Mesenchymal stem cell (in vitro differentiated cells and primary cell): ENCODE results near the gene SNN.

Experiments
- DNase-seq: peaks from one replicate; pipeline ENCODE4 v3.0.0-alpha.2; 2013
- H2AFZ ChIP-seq: one replicate; pipeline ENCODE4 v1.6.1; 2013; ENCODE audit warnings: low read depth, mild to moderate bottlenecking, control low read depth, inconsistent platforms, low read length, moderate library complexity
- H2AK5ac ChIP-seq: 2 replicates; pipeline ENCODE4 v1.6.1; 2013; ENCODE audit warnings: low read length, moderate library complexity, mild to moderate bottlenecking, inconsistent platforms; ENCODE audit not compliant: severe bottlenecking
- H2BK120ac ChIP-seq: one replicate; pipeline ENCODE4 v1.6.1; 2013; ENCODE audit warnings: low read depth, mild to moderate bottlenecking, inconsistent platforms, low read length, moderate library complexity
- H2BK12ac ChIP-seq, 2 experiments: one replicate each; pipeline ENCODE4 v1.6.1; 2013; ENCODE audit warnings: inconsistent platforms in 2 of 2, low read length in 2 of 2, mild to moderate bottlenecking in 2 of 2, moderate library complexity in 2 of 2, control low read depth in 1 of 2
- H2BK15ac ChIP-seq: one replicate; pipeline ENCODE4 v1.6.1; 2013; ENCODE audit warnings: mild to moderate bottlenecking, low read depth, inconsistent platforms; ENCODE audit not compliant: poor library complexity, severe bottlenecking
- H2BK5ac ChIP-seq: 2 replicates; pipeline ENCODE4 v1.6.1; 2013; ENCODE audit warnings: low read depth, mild to moderate bottlenecking, low read length, control low read depth, inconsistent platforms; ENCODE audit not compliant: poor library complexity, severe bottlenecking
- H3K14ac ChIP-seq, 2 experiments: one replicate each; pipeline ENCODE4 v1.6.1; 2013; ENCODE audit warnings: inconsistent platforms in 2 of 2, low read length in 2 of 2, control low read depth in 1 of 2, mild to moderate bottlenecking in 1 of 2, moderate library complexity in 1 of 2
- H3K18ac ChIP-seq, 2 experiments: one replicate each; pipeline ENCODE4 v1.6.1; 2013; ENCODE audit warnings: inconsistent platforms in 2 of 2, low read length in 2 of 2, control low read depth in 1 of 2, low read depth in 1 of 2, mild to moderate bottlenecking in 1 of 2
- H3K23ac ChIP-seq, 2 experiments: one replicate each; pipeline ENCODE4 v1.6.1; 2013; ENCODE audit warnings: inconsistent platforms in 2 of 2, low read length in 2 of 2, mild to moderate bottlenecking in 2 of 2, moderate library complexity in 2 of 2, control low read depth in 1 of 2
- H3K27ac ChIP-seq: 2 replicates; pipeline ENCODE4 v1.5.1; 2013; ENCODE audit warnings: mild to moderate bottlenecking, moderate library complexity, low read length, control low read depth, inconsistent platforms; ENCODE audit not compliant: poor library complexity, severe bottlenecking
- H3K27me3 ChIP-seq, 2 experiments: 2 replicates each; pipeline versions ENCODE4 v1.6.1 to v1.7.0; 2013; ENCODE audit warnings: low read length in 2 of 2, mild to moderate bottlenecking in 2 of 2, moderate library complexity in 2 of 2, control low read depth in 1 of 2, inconsistent platforms in 1 of 2; ENCODE audit not compliant: control insufficient read depth in 1 of 2, insufficient read depth in 1 of 2
- H3K36me3 ChIP-seq, 2 experiments: 2 replicates each; pipeline versions ENCODE4 v1.6.1 to v1.7.0; 2013; ENCODE audit warnings: low read length in 2 of 2, control low read depth in 1 of 2, inconsistent platforms in 1 of 2, low read depth in 1 of 2, mild to moderate bottlenecking in 1 of 2; ENCODE audit not compliant: insufficient read depth in 2 of 2, control insufficient read depth in 1 of 2
- H3K4ac ChIP-seq, 2 experiments: one replicate each; pipeline ENCODE4 v1.6.1; 2013; ENCODE audit warnings: inconsistent platforms in 2 of 2, low read length in 2 of 2, mild to moderate bottlenecking in 2 of 2, moderate library complexity in 2 of 2, control low read depth in 1 of 2, low read depth in 1 of 2
- H3K4me1 ChIP-seq: 2 replicates; pipeline ENCODE4 v1.6.1; 2013; ENCODE audit warnings: low read depth, low read length, control low read depth; ENCODE audit not compliant: control insufficient read depth, insufficient read depth
- H3K4me2 ChIP-seq: 2 replicates; pipeline ENCODE4 v1.6.1; 2013; ENCODE audit warnings: low read length, mild to moderate bottlenecking, inconsistent platforms; ENCODE audit not compliant: poor library complexity, severe bottlenecking
- H3K4me3 ChIP-seq, 2 experiments: 2 replicates each; pipeline versions ENCODE4 v1.5.1 to v1.7.0; 2013; ENCODE audit warnings: low read length in 2 of 2, mild to moderate bottlenecking in 2 of 2, control low read depth in 1 of 2, low read depth in 1 of 2; ENCODE audit not compliant: insufficient read depth in 1 of 2
- H3K79me1 ChIP-seq: replicated peaks from 2 replicates; pipeline ENCODE4 v1.6.1; 2013; ENCODE audit warnings: mild to moderate bottlenecking, control low read depth, low read length, inconsistent platforms; ENCODE audit not compliant: poor library complexity, severe bottlenecking
- H3K9ac ChIP-seq: 2 replicates; pipeline ENCODE4 v1.7.0; 2013; ENCODE audit warnings: mild to moderate bottlenecking, low read length, moderate library complexity
- H3K9me3 ChIP-seq: 2 replicates; pipeline ENCODE4 v1.7.0; 2013; ENCODE audit warnings: mild to moderate bottlenecking, low read length; ENCODE audit not compliant: control insufficient read depth
- H4K8ac ChIP-seq: one replicate; pipeline ENCODE4 v1.6.1; 2013; ENCODE audit warnings: inconsistent platforms, mild to moderate bottlenecking, low read length, moderate library complexity
- H4K91ac ChIP-seq: one replicate; pipeline ENCODE4 v1.6.1; 2013; ENCODE audit warnings: mild to moderate bottlenecking, low read length, inconsistent platforms
- WGBS: methylation state at CpG from one replicate; pipeline ENCODE4 v1.1.7; 2013; ENCODE audit warnings: mixed read lengths; 5-methylcytosine and 5-hydroxymethylcytosine counted together

The SNN gene

DNA sequence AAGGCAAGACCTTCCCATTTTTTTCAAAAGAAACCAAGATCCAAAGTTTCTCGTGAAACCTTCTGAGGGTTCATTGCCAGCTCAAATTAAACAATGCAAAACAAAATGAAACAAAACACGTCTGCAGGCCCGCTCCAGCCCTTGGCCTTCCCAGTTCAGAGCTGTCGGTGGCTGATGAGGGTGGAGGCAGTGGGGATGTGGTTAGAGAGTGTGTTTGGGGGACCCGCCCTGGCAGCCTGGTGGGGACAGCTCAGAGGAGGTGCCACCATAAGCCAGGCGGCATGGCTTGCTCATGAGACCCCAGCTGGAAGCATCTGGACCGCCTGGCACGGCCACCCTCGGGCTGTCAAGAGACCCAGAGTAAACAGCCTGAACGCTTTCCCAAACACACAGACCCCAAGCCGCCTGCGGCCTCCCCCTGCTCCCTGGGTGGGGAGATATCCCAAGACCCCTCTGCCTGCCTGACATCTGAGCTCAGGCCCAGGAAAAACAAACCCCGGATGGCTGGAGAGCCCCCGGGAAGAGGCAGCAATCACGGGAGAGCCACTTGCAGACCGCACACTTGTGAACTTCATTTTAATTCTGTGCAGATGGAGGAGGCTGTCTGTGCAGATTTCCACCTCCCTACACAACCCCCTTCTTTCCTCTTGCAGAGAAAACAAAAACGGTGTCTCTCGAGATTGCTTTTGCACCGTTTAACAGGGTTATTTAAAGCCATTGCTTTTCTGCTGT, 46.2 kb upstream of the SNN start:
- Histone ChIP-seq H3K4me3 (peak overlapping the region in 1 of 2 experiments; percentile 43), H2BK5ac (no peak overlapping the region), H3K9me3 (no peaks in the 10 kb centered on the region), H2AK5ac (no peak overlapping the region), H3K23ac (no peak overlapping the region), H3K4me1 (peaks cover 9% of the 10 kb centered on the region), H4K91ac (no peak overlapping the region), H4K8ac (peak overlapping the region; percentile 14), H2BK15ac (peak overlapping the region; percentile 94), H2BK12ac (peak overlapping the region in 1 of 2 experiments; percentile 40), H3K18ac (peak overlapping the region; percentile 23 to 71), H3K27ac (no peak overlapping the region), H2BK120ac (no peak overlapping the region), H3K14ac (no peak overlapping the region), H3K9ac (peak overlapping the region; percentile 72), H2AFZ (peak overlapping the region; percentile 49), H3K36me3 (no peaks in the 10 kb centered on the region), H3K27me3 (no peaks in the 10 kb centered on the region), H3K4me2 (no peak overlapping the region), H3K79me1 (peaks cover 1% of the 10 kb centered on the region), H3K4ac (no peak overlapping the region)
- DNase-seq: no peak
- 70% methylated on average over 14 of the region's 19 CpGs for WGBS

DNA sequence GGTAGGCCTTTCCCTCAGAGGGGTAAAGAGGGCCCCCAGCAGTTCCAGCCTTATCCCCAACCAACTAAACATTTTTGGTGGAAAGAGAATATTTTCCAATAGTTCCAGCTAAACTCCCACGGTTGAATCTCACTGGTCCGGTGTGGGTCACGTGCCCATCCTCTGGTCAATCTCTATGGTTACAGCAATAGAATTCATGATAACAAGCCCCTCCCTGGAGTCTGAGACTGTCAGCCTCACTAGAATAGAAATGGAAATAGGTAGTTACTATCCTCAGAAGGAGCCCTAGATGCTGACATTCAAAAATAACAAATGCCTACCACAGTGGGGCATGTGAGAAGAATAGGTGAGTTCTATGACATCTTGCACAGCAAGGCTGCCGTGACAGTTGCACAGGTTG, 44.0 kb upstream of the SNN start:
- Histone ChIP-seq H3K27ac (no peak overlapping the region), H3K4me1 (peaks cover 13% of the 10 kb centered on the region), H3K18ac (no peak overlapping the region), H2AK5ac (peak overlapping the region; percentile 43), H2BK15ac (no peak overlapping the region), H2AFZ (no peak overlapping the region), H3K36me3 (no peaks in the 10 kb centered on the region), H2BK12ac (no peak overlapping the region), H3K4me3 (no peak overlapping the region), H3K79me1 (peaks cover 1% of the 10 kb centered on the region), H3K14ac (no peak overlapping the region), H3K9ac (no peak overlapping the region), H3K27me3 (no peaks in the 10 kb centered on the region), H2BK120ac (no peak overlapping the region), H2BK5ac (no peak overlapping the region), H4K91ac (no peak overlapping the region), H4K8ac (no peak overlapping the region), H3K9me3 (no peaks in the 10 kb centered on the region), H3K23ac (no peak overlapping the region), H3K4ac (no peak overlapping the region), H3K4me2 (no peak overlapping the region)
- DNase-seq: no peak
- 90% methylated on average over 2 of the region's 4 CpGs for WGBS

DNA sequence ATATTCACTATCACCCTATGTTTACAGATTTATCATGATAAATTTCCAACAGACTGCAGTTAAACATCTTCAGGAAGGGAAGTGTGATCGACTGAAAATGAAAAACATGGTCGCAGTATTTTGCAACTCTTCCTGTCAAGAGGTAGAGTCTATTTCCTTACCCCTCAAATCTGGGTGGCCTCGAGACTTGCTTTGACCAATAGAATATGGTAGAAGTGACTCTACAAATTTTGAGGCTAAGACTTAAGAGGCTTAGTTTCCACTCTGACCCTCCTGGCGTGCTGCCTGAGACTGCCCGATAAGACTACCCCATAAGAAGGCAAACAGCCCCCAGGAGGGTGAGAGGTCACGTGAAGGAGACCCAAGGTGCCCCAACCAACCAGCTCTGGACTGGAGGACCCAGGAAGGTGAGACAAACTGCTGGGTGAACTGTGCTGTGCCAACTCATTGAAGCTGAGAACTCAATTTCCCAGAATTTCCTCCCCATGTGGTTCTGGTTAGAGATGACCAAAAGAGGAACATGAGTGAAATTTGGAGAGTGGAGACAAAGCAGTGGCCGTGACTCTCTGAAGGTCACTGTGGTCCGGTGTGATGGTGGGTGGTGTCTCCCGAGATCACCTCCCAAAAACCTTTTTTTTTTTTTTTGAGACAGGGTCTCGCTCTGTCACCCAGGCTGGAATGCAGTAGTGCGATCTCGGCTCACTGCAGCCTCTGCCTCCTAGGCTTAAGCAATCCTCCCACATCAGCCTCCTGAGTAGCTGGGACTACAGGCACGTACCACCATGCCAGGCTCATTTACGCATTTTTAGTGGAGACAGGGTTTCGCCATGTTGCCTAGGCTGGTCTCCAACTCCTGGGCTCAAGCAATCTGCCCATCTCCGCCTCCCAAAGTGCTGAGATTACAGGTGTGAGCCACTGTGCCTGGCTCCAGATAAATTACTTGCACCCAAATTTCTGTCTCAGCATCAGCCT, 43.3 kb upstream of the SNN start:
- no peak overlapping the region for H3K18ac ChIP-seq
- no peak overlapping the region for H2BK120ac ChIP-seq
- no peaks in the 10 kb centered on the region for H3K27me3 ChIP-seq
- H2BK5ac ChIP-seq: no peak overlapping the region
- H4K8ac ChIP-seq: no peak overlapping the region
- DNase-seq: no peak
- no peak overlapping the region for H2AFZ ChIP-seq
- no peaks in the 10 kb centered on the region for H3K36me3 ChIP-seq
- no peaks in the 10 kb centered on the region for H3K9me3 ChIP-seq
- no peak overlapping the region for H2BK12ac ChIP-seq
- no peak overlapping the region for H3K4me2 ChIP-seq
- H2BK15ac ChIP-seq: no peak overlapping the region
- peaks cover 19% of the 10 kb centered on the region for H3K4me1 ChIP-seq
- H3K27ac ChIP-seq: no peak overlapping the region
- no peak overlapping the region for H3K4me3 ChIP-seq
- 88% methylated on average over 15 of the region's 16 CpGs for WGBS
- H4K91ac ChIP-seq: no peak overlapping the region
- H2AK5ac ChIP-seq: peak overlapping the region; percentile 43
- peaks cover 1% of the 10 kb centered on the region for H3K79me1 ChIP-seq
- H3K4ac ChIP-seq: no peak overlapping the region
- no peak overlapping the region for H3K9ac ChIP-seq
- no peak overlapping the region for H3K14ac ChIP-seq
- H3K23ac ChIP-seq: no peak overlapping the region

DNA sequence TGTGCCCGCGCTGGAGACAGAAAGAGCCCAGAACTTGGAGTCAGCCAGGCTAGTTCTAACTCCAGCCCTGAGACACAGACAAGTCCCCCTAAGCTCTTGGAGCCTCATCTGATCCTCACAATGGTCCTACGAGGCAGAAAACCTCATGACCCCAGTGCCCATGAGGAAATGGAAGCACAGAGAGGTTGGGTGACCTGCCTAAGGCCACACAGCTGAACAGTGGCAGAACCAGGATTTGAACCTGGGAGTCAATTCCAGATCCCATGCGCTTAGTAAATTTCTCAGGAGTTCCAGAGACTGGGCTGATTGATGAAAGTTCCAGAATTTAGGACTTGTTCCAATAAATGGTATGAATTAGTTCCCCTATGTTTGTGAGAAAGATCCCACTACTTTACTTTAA, 42.5 kb upstream of the SNN start:
- Histone ChIP-seq H3K23ac (no peak overlapping the region), H3K9ac (no peak overlapping the region), H2BK15ac (no peak overlapping the region), H2BK120ac (no peak overlapping the region), H3K14ac (no peak overlapping the region), H3K18ac (no peak overlapping the region), H2AFZ (no peak overlapping the region), H3K27me3 (no peaks in the 10 kb centered on the region), H4K91ac (no peak overlapping the region), H4K8ac (no peak overlapping the region), H3K4ac (no peak overlapping the region), H2AK5ac (peak overlapping the region; percentile 76), H2BK12ac (peak overlapping the region in 1 of 2 experiments; percentile 50), H3K27ac (no peak overlapping the region), H3K4me2 (no peak overlapping the region), H2BK5ac (no peak overlapping the region), H3K9me3 (no peaks in the 10 kb centered on the region), H3K4me1 (peaks cover 27% of the 10 kb centered on the region), H3K4me3 (no peak overlapping the region), H3K36me3 (no peaks in the 10 kb centered on the region), H3K79me1 (peaks cover 1% of the 10 kb centered on the region)
- no peak for DNase-seq
- WGBS: 79% methylated on average over 4 of the region's 4 CpGs
